ENCODE results near the gene CYP46A1. TPM values are rescaled to one million over a fixed set of nuclear protein-coding genes. Genes with fewer than 3 reads are reported as not detected.

The CYP46A1 gene
- total RNA-seq, 1 experiment from 2014 or later: 0.52 TPM

DNA sequence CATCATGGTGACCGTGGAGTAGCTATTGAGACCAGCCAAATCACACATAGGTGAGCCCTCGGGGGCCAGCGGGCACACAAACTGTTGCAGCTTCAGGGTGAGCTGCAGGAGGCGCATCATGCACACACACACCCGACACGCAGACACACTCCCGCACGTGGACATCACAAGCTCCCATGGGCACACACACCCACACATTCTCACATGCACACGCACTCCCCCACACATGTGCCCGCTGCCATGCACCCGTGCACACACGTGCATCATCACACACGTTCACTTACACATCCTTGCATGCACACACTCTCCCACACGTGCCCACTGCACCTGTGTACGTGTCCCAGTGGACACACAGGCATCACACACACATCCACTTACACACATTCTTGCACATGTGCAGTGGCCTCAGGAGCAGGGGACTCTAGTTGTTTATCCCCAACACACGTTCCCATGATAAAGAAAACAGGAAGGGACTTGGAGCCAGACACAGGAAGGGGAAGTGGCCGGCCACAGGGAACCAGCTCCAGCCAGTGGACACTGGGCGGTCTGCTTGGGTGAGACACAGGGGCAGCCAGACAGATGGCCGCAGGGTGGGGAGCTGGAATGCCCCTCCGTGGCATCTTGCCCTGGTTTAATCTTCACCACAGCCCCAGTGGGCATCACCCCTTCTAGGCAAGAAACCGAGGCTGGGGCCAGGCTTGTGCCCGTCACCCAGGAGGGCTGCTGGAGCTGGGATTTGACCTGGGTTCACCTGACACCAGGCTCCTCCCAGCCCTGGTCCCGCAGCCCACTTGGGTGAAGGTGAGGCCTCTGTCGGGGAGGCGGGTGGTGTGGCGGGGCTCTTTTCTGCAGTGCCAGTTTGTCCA, 49.7 kb downstream of the CYP46A1 start:
- no peaks in the 10 kb centered on the region for H3K27me3 ChIP-seq (ENCODE audit: low read length)
- H3K27ac ChIP-seq (ENCODE audit: low read length): no peak overlapping the region
- no peaks in the 10 kb centered on the region for H3K9me3 ChIP-seq (ENCODE audit: low read length)
- DNase-seq: no peak
- H3K9me2 ChIP-seq (replicated peaks; ENCODE audit: insufficient read depth, low read length): no peaks in the 10 kb centered on the region
- no peak overlapping the region for H3K4me2 ChIP-seq (ENCODE audit: low read depth, low read length, poor library complexity, severe bottlenecking)
- no peaks in the 10 kb centered on the region for H3K79me2 ChIP-seq (ENCODE audit: low read length)
- no peaks in the 10 kb centered on the region for H4K20me1 ChIP-seq (ENCODE audit: insufficient read depth, low read depth, low read length)
- H2AFZ ChIP-seq (ENCODE audit: low read length): no peak overlapping the region
- H3K4me1 ChIP-seq (ENCODE audit: low read length): no peaks in the 10 kb centered on the region
- no peaks in the 10 kb centered on the region for H3K36me3 ChIP-seq (ENCODE audit: insufficient read depth, low read length)
- H3K4me3 ChIP-seq (ENCODE audit: low read length): no peak overlapping the region
- H3K9ac ChIP-seq (ENCODE audit: low read length): no peak overlapping the region

DNA sequence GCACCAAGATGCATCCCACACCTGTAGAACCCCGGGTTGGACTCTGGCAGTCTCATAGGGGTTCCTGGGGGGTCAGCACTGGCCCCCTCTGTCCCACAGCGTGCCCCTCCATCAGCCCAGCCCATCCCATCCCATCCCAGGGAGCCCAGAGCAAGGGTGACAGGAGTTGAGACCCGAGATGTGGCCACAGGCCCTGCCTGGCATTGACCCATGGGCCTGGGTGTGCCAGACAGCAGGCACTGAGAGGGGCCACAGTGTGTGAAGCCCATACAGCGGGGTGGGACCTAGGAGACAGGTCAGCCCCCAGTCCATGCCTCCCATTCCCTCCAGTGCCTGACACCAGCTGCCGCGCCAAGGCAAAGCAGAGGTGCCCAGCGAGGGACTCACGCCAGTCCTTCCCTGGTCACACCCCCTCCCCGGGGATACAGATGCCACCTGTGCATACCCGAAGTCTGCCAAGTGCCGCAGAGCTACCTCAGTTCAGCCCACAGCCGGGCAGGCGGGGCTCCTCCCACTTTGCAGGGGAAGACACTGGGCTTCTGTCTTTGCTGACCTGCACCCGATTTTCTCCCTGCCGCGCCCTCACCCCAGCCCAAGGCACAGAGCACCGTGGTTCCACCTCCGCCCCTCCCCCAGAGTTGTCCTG, 50.4 kb downstream of the CYP46A1 start:
- H3K36me3 ChIP-seq (ENCODE audit: insufficient read depth, low read length): no peaks in the 10 kb centered on the region
- no peaks in the 10 kb centered on the region for H3K79me2 ChIP-seq (ENCODE audit: low read length)
- DNase-seq: no peak
- no peaks in the 10 kb centered on the region for H3K9me2 ChIP-seq (replicated peaks; ENCODE audit: insufficient read depth, low read length)
- no peak overlapping the region for H3K4me2 ChIP-seq (ENCODE audit: low read depth, low read length, poor library complexity, severe bottlenecking)
- H4K20me1 ChIP-seq (ENCODE audit: insufficient read depth, low read depth, low read length): no peaks in the 10 kb centered on the region
- H3K27ac ChIP-seq (ENCODE audit: low read length): no peak overlapping the region
- no peak overlapping the region for H2AFZ ChIP-seq (ENCODE audit: low read length)
- no peak overlapping the region for H3K9ac ChIP-seq (ENCODE audit: low read length)
- H3K4me1 ChIP-seq (ENCODE audit: low read length): no peaks in the 10 kb centered on the region
- no peaks in the 10 kb centered on the region for H3K9me3 ChIP-seq (ENCODE audit: low read length)
- no peak overlapping the region for H3K4me3 ChIP-seq (ENCODE audit: low read length)
- no peaks in the 10 kb centered on the region for H3K27me3 ChIP-seq (ENCODE audit: low read length)

DNA sequence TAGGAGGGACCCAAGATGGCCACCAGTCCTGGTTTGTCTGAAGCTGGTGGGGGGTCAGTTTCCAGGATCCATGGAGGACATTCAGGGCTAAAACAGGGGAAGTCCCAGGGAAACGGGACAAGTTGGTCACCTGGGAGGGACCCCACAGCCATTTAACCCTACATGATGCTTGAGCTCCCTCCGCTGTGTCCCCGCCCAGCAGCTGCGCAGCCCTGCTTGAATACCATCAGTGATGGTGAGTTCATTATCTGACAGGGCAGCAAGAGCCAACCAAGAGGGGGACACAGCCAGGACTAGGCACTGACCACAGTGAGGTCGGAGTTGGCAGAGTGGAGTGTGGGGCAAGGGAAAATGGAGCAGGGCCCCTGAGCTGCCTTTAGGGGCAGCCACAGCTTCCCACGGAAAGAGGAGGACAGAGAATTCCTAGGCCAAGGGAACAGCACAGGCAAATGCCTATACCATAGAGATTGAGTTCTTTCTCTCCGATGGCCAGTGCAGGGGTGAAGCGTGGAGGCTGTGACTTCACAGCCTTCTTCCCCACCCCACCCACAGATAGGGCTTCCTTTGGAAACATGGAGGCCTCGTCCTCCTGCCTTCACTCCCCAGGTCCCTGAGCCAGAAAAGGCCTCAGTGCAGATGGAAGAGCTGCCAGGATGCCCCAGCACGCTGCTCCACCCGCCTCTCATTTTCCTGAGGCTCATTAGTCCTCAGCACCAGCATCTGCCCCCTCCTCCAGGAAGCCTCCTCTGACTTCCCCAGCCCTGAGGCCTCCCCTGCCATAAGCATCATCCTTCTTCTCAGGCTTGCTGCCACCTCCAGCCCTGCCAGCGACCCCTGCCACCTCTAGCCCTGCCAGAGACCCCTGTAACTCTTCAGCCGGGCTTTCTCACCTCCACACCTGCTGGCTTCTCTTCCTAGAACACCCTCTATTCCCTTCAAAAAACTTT, 51.4 kb downstream of the CYP46A1 start:
- no peak overlapping the region for H3K4me3 ChIP-seq (ENCODE audit: low read length)
- H2AFZ ChIP-seq (ENCODE audit: low read length): no peak overlapping the region
- no peaks in the 10 kb centered on the region for H3K9me2 ChIP-seq (replicated peaks; ENCODE audit: insufficient read depth, low read length)
- no peak overlapping the region for H3K9ac ChIP-seq (ENCODE audit: low read length)
- no peaks in the 10 kb centered on the region for H3K4me1 ChIP-seq (ENCODE audit: low read length)
- H3K9me3 ChIP-seq (ENCODE audit: low read length): no peaks in the 10 kb centered on the region
- no peak overlapping the region for H3K27ac ChIP-seq (ENCODE audit: low read length)
- DNase-seq: no peak
- no peaks in the 10 kb centered on the region for H3K79me2 ChIP-seq (ENCODE audit: low read length)
- H4K20me1 ChIP-seq (ENCODE audit: insufficient read depth, low read depth, low read length): no peaks in the 10 kb centered on the region
- H3K4me2 ChIP-seq (ENCODE audit: low read depth, low read length, poor library complexity, severe bottlenecking): no peak overlapping the region
- H3K27me3 ChIP-seq (ENCODE audit: low read length): no peaks in the 10 kb centered on the region
- no peaks in the 10 kb centered on the region for H3K36me3 ChIP-seq (ENCODE audit: insufficient read depth, low read length)

DNA sequence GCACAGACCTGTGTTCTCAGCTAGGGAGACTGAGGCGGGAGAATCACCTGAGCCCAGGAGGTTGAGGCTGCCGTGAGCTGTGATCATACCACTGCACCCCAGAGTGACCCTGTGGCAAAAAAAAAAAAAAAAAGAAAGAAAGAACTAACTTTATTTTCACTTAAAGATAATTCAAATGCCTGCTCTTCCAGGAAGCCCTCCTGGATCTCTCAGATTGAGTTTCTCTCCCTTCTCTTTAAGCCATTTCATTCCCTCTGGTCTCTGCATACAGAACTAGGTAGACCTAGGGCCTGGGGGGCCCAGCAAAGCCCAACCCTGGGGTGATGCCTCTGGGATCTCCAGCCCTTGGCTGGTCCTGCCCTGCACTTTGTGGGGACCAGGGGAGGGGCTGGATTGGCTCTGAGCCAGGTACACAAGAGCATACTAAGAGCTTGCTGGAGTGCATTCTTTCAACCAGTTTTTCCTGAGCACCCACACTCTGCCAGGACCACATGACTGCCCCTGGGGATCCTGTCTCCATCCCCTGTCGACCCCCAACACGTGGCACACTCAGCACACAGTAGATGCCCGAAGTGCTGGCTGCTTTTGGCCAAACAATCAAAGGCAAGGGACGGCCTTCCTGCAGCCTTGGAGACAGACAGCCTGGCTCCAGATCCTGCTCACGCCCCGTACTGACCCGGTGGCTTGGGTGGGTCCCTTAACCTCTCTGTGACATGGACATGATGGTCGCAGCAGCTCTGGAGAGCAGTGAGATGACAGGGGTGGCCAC, 52.7 kb downstream of the CYP46A1 start:
- Histone ChIP-seq H3K9me3 (ENCODE audit: low read length) (no peaks in the 10 kb centered on the region), H3K27ac (ENCODE audit: low read length) (no peak overlapping the region), H3K79me2 (ENCODE audit: low read length) (no peaks in the 10 kb centered on the region), H3K9ac (ENCODE audit: low read length) (no peak overlapping the region), H2AFZ (ENCODE audit: low read length) (no peak overlapping the region), H3K27me3 (ENCODE audit: low read length) (no peaks in the 10 kb centered on the region), H3K4me3 (ENCODE audit: low read length) (no peak overlapping the region), H3K9me2 (replicated peaks; ENCODE audit: insufficient read depth, low read length) (no peaks in the 10 kb centered on the region), H3K4me1 (ENCODE audit: low read length) (no peaks in the 10 kb centered on the region), H4K20me1 (ENCODE audit: insufficient read depth, low read depth, low read length) (no peaks in the 10 kb centered on the region), H3K4me2 (ENCODE audit: low read depth, low read length, poor library complexity, severe bottlenecking) (no peak overlapping the region), H3K36me3 (ENCODE audit: insufficient read depth, low read length) (no peaks in the 10 kb centered on the region)
- no peak for DNase-seq

DNA sequence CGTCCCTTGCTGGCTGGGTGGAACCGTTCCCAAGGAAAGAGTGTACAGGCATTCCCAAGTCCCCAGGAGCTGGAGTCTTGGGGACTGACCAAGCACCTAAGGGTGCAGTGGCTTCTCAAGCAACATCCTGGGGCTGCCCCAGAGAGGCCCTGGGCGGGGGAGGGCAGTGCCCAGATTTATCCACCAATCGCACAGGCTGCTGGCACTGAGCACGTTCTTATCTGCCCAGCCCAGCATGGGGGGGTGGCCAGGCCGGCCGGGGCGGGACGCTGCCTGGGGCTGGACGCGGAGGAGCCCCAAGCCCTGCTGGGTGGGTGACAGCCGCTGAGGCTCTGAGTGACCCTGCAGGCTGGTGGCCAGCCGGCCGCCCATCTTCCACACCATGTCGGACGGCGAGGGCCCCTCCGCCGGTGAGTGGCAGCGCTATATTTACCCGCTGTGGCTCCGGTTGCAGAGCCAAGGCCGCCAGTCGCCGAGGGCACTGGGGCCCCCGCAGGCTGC, 53.4 kb downstream of the CYP46A1 start:
- Histone ChIP-seq H3K27me3 (ENCODE audit: low read length) (no peaks in the 10 kb centered on the region), H3K9me2 (replicated peaks; ENCODE audit: insufficient read depth, low read length) (no peaks in the 10 kb centered on the region), H3K79me2 (ENCODE audit: low read length) (no peaks in the 10 kb centered on the region), H3K27ac (ENCODE audit: low read length) (no peak overlapping the region), H3K9me3 (ENCODE audit: low read length) (no peaks in the 10 kb centered on the region), H3K4me2 (ENCODE audit: low read depth, low read length, poor library complexity, severe bottlenecking) (no peak overlapping the region), H4K20me1 (ENCODE audit: insufficient read depth, low read depth, low read length) (no peaks in the 10 kb centered on the region), H3K36me3 (ENCODE audit: insufficient read depth, low read length) (no peaks in the 10 kb centered on the region), H3K4me1 (ENCODE audit: low read length) (no peaks in the 10 kb centered on the region), H3K9ac (ENCODE audit: low read length) (no peak overlapping the region), H3K4me3 (ENCODE audit: low read length) (no peak overlapping the region), H2AFZ (ENCODE audit: low read length) (no peak overlapping the region)
- DNase-seq: no peak

DNA sequence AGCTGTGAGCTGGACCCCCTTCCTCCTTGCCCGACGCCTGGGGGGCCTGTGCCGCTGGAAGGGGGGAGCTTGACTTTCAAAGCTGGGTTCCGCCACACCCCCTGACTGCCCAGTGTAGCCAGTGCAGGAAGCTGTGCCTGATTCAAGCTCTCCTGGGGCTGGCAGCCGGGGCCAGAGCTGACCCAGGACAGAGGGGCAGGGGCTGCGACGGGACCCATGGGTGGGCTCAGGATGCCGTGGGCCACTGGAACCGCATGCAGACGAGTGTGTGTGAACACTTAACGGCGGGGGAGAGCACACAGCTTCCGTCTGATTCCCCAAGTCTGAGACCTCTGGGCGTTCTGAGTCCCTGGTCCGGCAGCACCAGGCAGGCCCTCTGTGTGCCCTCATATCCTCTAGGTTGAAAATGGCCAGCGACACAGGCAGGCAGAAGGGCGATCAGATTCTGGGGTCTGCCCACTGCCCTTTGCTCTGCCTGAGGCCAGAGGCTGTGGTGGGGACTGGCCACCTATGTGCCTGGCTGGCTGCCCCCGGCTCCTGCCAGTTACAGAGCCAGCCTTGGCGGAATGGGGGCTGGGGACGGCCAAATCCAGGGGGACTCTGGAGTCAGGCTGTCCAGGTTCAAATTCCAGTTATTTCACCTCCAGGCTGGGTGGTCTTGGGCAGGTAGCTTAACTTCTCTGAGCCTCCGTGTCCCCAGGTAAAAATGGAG, 54.0 kb downstream of the CYP46A1 start:
- Histone ChIP-seq H3K36me3 (ENCODE audit: insufficient read depth, low read length) (no peaks in the 10 kb centered on the region), H3K4me3 (ENCODE audit: low read length) (no peak overlapping the region), H3K27ac (ENCODE audit: low read length) (no peak overlapping the region), H4K20me1 (ENCODE audit: insufficient read depth, low read depth, low read length) (no peaks in the 10 kb centered on the region), H3K9me3 (ENCODE audit: low read length) (no peaks in the 10 kb centered on the region), H2AFZ (ENCODE audit: low read length) (no peak overlapping the region), H3K79me2 (ENCODE audit: low read length) (no peaks in the 10 kb centered on the region), H3K4me1 (ENCODE audit: low read length) (no peaks in the 10 kb centered on the region), H3K9me2 (replicated peaks; ENCODE audit: insufficient read depth, low read length) (no peaks in the 10 kb centered on the region), H3K4me2 (ENCODE audit: low read depth, low read length, poor library complexity, severe bottlenecking) (no peak overlapping the region), H3K27me3 (ENCODE audit: low read length) (no peaks in the 10 kb centered on the region), H3K9ac (ENCODE audit: low read length) (no peak overlapping the region)
- no peak for DNase-seq

DNA sequence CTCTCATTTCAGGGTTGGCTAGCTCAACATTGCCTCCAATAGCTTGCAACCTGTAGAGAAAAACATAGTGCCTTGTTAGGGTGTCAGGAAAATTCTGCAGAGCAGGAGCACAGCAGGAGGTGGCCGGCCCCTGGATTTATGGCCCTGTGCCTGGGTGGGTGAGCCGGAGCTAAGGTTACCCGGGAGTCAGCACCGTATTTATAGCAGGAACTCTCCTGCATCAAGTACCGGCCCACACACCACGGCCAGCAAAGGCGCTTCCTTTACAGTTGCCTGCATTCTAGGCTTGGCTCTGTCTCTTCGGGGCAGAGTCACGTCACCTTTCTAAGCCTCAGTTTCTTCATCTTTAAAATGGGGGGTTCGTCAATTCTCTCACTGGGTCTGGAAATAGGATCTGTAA, 56.3 kb downstream of the CYP46A1 start:
- no peak overlapping the region for H3K4me2 ChIP-seq (ENCODE audit: low read depth, low read length, poor library complexity, severe bottlenecking)
- H4K20me1 ChIP-seq (ENCODE audit: insufficient read depth, low read depth, low read length): no peaks in the 10 kb centered on the region
- no peak overlapping the region for H3K9ac ChIP-seq (ENCODE audit: low read length)
- no peak overlapping the region for H3K4me3 ChIP-seq (ENCODE audit: low read length)
- H3K27me3 ChIP-seq (ENCODE audit: low read length): no peaks in the 10 kb centered on the region
- H2AFZ ChIP-seq (ENCODE audit: low read length): no peak overlapping the region
- H3K79me2 ChIP-seq (ENCODE audit: low read length): no peaks in the 10 kb centered on the region
- no peak overlapping the region for H3K27ac ChIP-seq (ENCODE audit: low read length)
- H3K36me3 ChIP-seq (ENCODE audit: insufficient read depth, low read length): no peaks in the 10 kb centered on the region
- H3K9me2 ChIP-seq (replicated peaks; ENCODE audit: insufficient read depth, low read length): no peaks in the 10 kb centered on the region
- no peaks in the 10 kb centered on the region for H3K9me3 ChIP-seq (ENCODE audit: low read length)
- H3K4me1 ChIP-seq (ENCODE audit: low read length): no peaks in the 10 kb centered on the region
- no peak for DNase-seq
